PC-9 (cell line): ENCODE measurements around the gene ZMIZ1. TPM values are rescaled to one million over a fixed set of nuclear protein-coding genes. Genes with fewer than 3 reads are reported as not detected.

Source experiments
- BruUV-seq: library from RNA; stranded (reverse); fragments of 400-500 nt; replicated peaks from 2 replicates; lab custom pipeline; 2021; lab: Mats Ljungman, UMichigan
- CTCF ChIA-PET: fragments of 300-600 bp; sonication (Branson Sonifier 250); formaldehyde crosslinking; loops from one replicate; lab custom pipeline; 2022; ENCODE audit warnings: antibody characterized with exemption; lab: Charles Lee
- POLR2A ChIA-PET: fragments of 300-600 bp; sonication (Branson Sonifier 250); formaldehyde crosslinking; loops from one replicate; lab custom pipeline; 2022; ENCODE audit warnings: antibody characterized with exemption; ENCODE audit not compliant: unreplicated experiment; lab: Charles Lee
- DNase-seq, 2 experiments: peaks; one replicate each; pipeline versions ENCODE4 v3.0.0 to v3.0.0-alpha.2; 2015 to 2022; ENCODE audit warnings: mixed read lengths in 1 of 2
- H2AFZ ChIP-seq: fragments of 200-600 bp; sonication (generic); 2 replicates; pipeline ENCODE4 v1.8.1; 2017; ENCODE audit warnings: antibody characterized with exemption
- H3F3A ChIP-seq: fragments of 200-600 bp; sonication (generic); 2 replicates; pipeline ENCODE4 v1.8.1; 2017; ENCODE audit warnings: antibody characterized with exemption, mild to moderate bottlenecking, low read depth; ENCODE audit not compliant: insufficient read depth
- H3K27ac ChIP-seq: fragments of 200-600 bp; sonication (generic); 2 replicates; pipeline ENCODE4 v1.6.1; 2016; ENCODE audit warnings: mixed run types
- H3K27me3 ChIP-seq: fragments of 200-600 bp; sonication (generic); 2 replicates; pipeline ENCODE4 v1.6.1; 2016; ENCODE audit warnings: low read depth, mixed run types; ENCODE audit not compliant: insufficient read depth
- H3K36me3 ChIP-seq: fragments of 200-600 bp; sonication (generic); 2 replicates; pipeline ENCODE4 v1.6.1; 2016; ENCODE audit warnings: low read depth, mixed run types
- H3K4me1 ChIP-seq: fragments of 200-600 bp; sonication (generic); replicated peaks from 2 replicates; pipeline ENCODE4 v1.6.1; 2016; ENCODE audit warnings: mixed run types; ENCODE audit not compliant: insufficient read depth
- H3K4me2 ChIP-seq: fragments of 200-600 bp; sonication (generic); 2 replicates; pipeline ENCODE4 v1.6.1; 2017; ENCODE audit warnings: mixed run types
- H3K4me3 ChIP-seq: fragments of 200-600 bp; sonication (generic); 2 replicates; pipeline ENCODE4 v1.6.1; 2016; ENCODE audit warnings: mixed run types
- H3K79me2 ChIP-seq: fragments of 200-600 bp; sonication (generic); 2 replicates; pipeline ENCODE4 v1.6.1; 2017; ENCODE audit warnings: low read depth, mixed run types
- H3K9me2 ChIP-seq: fragments of 200-600 bp; sonication (generic); 2 replicates; pipeline ENCODE4 v1.8.1; 2017; ENCODE audit warnings: mild to moderate bottlenecking; ENCODE audit not compliant: insufficient read depth
- H3K9me3 ChIP-seq: fragments of 200-600 bp; sonication (generic); 2 replicates; pipeline ENCODE4 v1.8.1; 2016; ENCODE audit warnings: low read depth; ENCODE audit not compliant: insufficient read depth
- H4K20me1 ChIP-seq: fragments of 200-600 bp; sonication (generic); 2 replicates; pipeline ENCODE4 v1.8.1; 2017; ENCODE audit not compliant: insufficient read depth
- EZH2 ChIP-seq: fragments of 200-600 bp; sonication (generic); IDR thresholded peaks from 2 replicates; pipeline ENCODE4 v1.8.0; 2017; ENCODE audit warnings: antibody characterized with exemption, low read depth
- intact Hi-C: fragments of 100-400 bp; cut with micrococcal nuclease; formaldehyde crosslinking; loops from one replicate; pipeline ENCODE4 v1.10.0; 2022; ENCODE audit not compliant: unreplicated experiment
- total RNA-seq: library from RNA; stranded (reverse); gene quantifications from 2 replicates; pipeline ENCODE4 v1.2.3, GENCODE V29; 2021
- TF ChIP-seq, protein P1 (sequence below): fragments of 200-600 bp; sonication (generic); conservative IDR thresholded peaks from 2 replicates; pipeline ENCODE4 v1.6.1; 2017; ENCODE audit warnings: mixed run types, antibody characterized with exemption, mild to moderate bottlenecking, moderate library complexity

The ZMIZ1 gene
- total RNA-seq, 1 experiment from 2014 or later: 47.6 TPM

DNA sequence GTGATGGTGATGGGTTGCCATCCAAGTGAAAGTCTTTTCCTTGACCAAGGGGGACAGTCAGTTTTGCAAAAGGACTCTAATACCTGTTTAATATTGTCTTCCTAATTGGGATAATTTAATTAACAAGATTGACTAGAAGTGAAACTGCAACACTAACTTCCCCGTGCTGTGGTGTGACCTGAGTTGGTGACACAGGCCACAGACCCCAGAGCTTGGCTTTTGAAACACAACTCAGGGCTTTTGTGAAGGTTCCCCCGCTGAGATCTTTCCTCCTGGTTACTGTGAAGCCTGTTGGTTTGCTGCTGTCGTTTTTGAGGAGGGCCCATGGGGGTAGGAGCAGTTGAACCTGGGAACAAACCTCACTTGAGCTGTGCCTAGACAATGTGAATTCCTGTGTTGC lies 285.4 kb downstream of the ZMIZ1 start:
- H3K4me1 ChIP-seq: peaks cover 9% of the 10 kb centered on the region
- no peak for TF ChIP-seq EZH2
- intact Hi-C loops: no loop called here
- peaks cover 62% of the 10 kb centered on the region for H3K36me3 ChIP-seq
- no peaks in the 10 kb centered on the region for H3K9me2 ChIP-seq
- CTCF ChIA-PET: no interaction called here
- 0 out of 2 replicates have a peak overlapping the region, but pooled peaks have one; percentile 20 for H3K27ac ChIP-seq
- DNase-seq: no peak
- H3K4me3 ChIP-seq: no peak overlapping the region
- H3K9me3 ChIP-seq: no peaks in the 10 kb centered on the region
- H3F3A ChIP-seq: peaks cover 62% of the 10 kb centered on the region
- H4K20me1 ChIP-seq: peaks cover 59% of the 10 kb centered on the region
- POLR2A ChIA-PET: no interaction called here
- H3K79me2 ChIP-seq: peaks cover 37% of the 10 kb centered on the region
- BruUV-seq: TSS peak; percentile 0
- no peak overlapping the region for H2AFZ ChIP-seq
- H3K27me3 ChIP-seq: no peaks in the 10 kb centered on the region
- H3K4me2 ChIP-seq: no peak overlapping the region

DNA sequence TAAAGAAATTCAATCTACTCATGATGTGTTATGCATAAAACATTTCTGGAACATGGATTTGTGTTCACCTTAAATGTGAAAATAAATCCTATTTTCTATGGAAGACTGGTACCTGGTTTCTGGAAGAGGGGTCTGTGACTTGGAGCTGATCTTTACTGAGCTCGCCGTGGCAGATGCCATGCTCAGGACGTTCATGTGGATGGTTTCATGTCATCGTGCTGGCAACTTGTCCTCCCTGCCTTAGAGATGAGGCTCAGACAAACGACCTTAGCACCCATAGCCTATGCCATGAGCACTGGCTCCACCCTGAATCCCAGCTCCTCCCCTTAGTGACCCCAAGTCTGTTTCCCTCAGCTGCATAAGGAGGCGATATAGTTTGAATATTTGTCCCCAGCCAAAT lies 285.8 kb downstream of the ZMIZ1 start:
- Histone ChIP-seq H3K9me3 (no peaks in the 10 kb centered on the region), H3K4me2 (no peak overlapping the region), H2AFZ (no peak overlapping the region), H3K9me2 (no peaks in the 10 kb centered on the region), H3K4me3 (no peak overlapping the region), H4K20me1 (peaks cover 54% of the 10 kb centered on the region), H3K27me3 (no peaks in the 10 kb centered on the region), H3K27ac (0 out of 2 replicates have a peak overlapping the region, but pooled peaks have one; percentile 20), H3K4me1 (peaks cover 5% of the 10 kb centered on the region), H3K36me3 (peaks cover 57% of the 10 kb centered on the region), H3K79me2 (peaks cover 33% of the 10 kb centered on the region), H3F3A (peaks cover 62% of the 10 kb centered on the region)
- DNase-seq: no peak
- TF ChIP-seq, protein P1, sequence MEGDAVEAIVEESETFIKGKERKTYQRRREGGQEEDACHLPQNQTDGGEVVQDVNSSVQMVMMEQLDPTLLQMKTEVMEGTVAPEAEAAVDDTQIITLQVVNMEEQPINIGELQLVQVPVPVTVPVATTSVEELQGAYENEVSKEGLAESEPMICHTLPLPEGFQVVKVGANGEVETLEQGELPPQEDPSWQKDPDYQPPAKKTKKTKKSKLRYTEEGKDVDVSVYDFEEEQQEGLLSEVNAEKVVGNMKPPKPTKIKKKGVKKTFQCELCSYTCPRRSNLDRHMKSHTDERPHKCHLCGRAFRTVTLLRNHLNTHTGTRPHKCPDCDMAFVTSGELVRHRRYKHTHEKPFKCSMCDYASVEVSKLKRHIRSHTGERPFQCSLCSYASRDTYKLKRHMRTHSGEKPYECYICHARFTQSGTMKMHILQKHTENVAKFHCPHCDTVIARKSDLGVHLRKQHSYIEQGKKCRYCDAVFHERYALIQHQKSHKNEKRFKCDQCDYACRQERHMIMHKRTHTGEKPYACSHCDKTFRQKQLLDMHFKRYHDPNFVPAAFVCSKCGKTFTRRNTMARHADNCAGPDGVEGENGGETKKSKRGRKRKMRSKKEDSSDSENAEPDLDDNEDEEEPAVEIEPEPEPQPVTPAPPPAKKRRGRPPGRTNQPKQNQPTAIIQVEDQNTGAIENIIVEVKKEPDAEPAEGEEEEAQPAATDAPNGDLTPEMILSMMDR: no peak
- TF ChIP-seq EZH2: no peak
- intact Hi-C loops: no loop called here
- no TSS peak for BruUV-seq
- CTCF ChIA-PET: no interaction called here
- POLR2A ChIA-PET: no interaction called here

DNA sequence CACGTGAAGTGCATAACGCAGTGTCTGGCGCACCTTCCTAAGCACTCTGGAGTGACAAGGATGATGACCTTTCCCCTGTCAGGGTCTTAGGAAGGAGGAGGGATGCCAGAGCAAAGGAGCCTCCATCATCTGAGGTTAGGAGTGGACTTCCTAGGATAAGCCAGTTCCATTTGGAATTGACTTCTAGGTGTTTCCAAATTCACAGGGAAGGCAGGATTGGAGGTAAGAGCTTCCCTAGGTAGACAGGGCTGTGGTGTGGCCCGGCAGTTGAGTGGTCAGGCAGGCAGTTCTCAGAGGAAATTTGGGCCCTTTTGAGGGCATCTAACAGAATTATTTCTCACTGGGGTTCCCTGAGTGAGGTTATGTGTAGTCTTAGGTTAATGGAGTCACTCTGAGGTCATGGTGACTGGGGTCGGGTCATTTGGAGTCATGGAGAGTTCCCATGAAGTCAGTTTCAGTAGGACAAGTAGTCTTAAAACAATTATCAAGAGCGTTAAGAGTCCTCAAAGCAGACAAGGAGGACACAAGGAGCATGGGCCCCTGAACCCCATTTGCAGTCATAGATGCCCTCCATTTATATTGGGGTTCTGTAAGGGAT lies 286.8 kb downstream of the ZMIZ1 start:
- H3K36me3 ChIP-seq: peaks cover 48% of the 10 kb centered on the region
- H4K20me1 ChIP-seq: peaks cover 45% of the 10 kb centered on the region
- no peaks in the 10 kb centered on the region for H3K9me2 ChIP-seq
- H3K79me2 ChIP-seq: peaks cover 23% of the 10 kb centered on the region
- H3K27ac ChIP-seq: no peak overlapping the region
- no peak overlapping the region for H3K4me2 ChIP-seq
- no peaks in the 10 kb centered on the region for H3K9me3 ChIP-seq
- no peak for DNase-seq
- POLR2A ChIA-PET: no interaction called here
- H2AFZ ChIP-seq: no peak overlapping the region
- intact Hi-C loops: no loop called here
- CTCF ChIA-PET: no interaction called here
- H3K27me3 ChIP-seq: no peaks in the 10 kb centered on the region
- TF ChIP-seq EZH2: no peak
- TF ChIP-seq, protein P1: no peak
- no peak overlapping the region for H3K4me3 ChIP-seq
- no peaks in the 10 kb centered on the region for H3K4me1 ChIP-seq
- H3F3A ChIP-seq: peaks cover 62% of the 10 kb centered on the region
- BruUV-seq: no TSS peak

DNA sequence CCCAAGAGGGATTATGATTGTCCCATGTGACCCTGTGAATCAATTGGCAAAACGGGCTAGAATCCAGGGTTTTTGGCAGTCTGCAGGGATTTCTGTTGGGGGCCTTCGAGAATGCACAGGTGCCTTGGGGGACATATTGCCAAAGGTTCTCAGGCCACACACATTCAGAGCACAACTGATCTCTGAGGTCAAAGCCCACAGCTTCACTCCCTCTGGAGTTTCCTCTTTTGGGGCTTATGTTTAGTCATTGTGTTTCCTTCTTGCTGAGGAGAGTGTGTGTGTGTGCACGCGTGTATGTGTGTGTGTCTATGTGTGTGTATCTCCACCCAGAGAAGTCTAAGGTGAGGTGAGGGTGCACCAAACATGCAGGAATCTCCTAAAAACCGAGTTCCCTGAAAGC lies 287.3 kb downstream of the ZMIZ1 start:
- H3K4me2 ChIP-seq: no peak overlapping the region
- no peaks in the 10 kb centered on the region for H3K27me3 ChIP-seq
- peaks cover 58% of the 10 kb centered on the region for H3F3A ChIP-seq
- peaks cover 44% of the 10 kb centered on the region for H3K36me3 ChIP-seq
- BruUV-seq: no TSS peak
- intact Hi-C loops: no loop called here
- ChIA-PET POLR2A (no interaction called here), CTCF (no interaction called here)
- peaks cover 18% of the 10 kb centered on the region for H3K79me2 ChIP-seq
- H3K4me1 ChIP-seq: no peaks in the 10 kb centered on the region
- no peaks in the 10 kb centered on the region for H3K9me3 ChIP-seq
- H3K4me3 ChIP-seq: no peak overlapping the region
- no peak overlapping the region for H2AFZ ChIP-seq
- H4K20me1 ChIP-seq: peaks cover 39% of the 10 kb centered on the region
- DNase-seq: no peak
- no peaks in the 10 kb centered on the region for H3K9me2 ChIP-seq
- H3K27ac ChIP-seq: no peak overlapping the region
- TF ChIP-seq, protein P1: no peak
- TF ChIP-seq EZH2: no peak
